Fibroblast of villous mesenchyme (primary cell): ENCODE results near the gene NFATC1. TPM values are rescaled to one million over a fixed set of nuclear protein-coding genes. Genes with fewer than 3 reads are reported as not detected.
A peak's percentile ranks its signal among the peaks of the same experiment; 100 is the strongest.

Experiments used
- DNase-seq: peaks from one replicate; pipeline ENCODE4 v3.0.0-alpha.2; 2010; ENCODE audit warnings: low read depth
- H3K4me3 ChIP-seq: 2 replicates; pipeline ENCODE4 v1.5.1; 2011; ENCODE audit warnings: low read depth, mild to moderate bottlenecking, low read length
- total RNA-seq: library from RNA; depleted of rRNA; stranded (reverse); fragments of >200 nt; gene quantifications from 2 replicates; pipeline ENCODE4 v1.2.3, GENCODE V29; 2012
- TF ChIP-seq, protein P1 (sequence below): IDR thresholded peaks from 2 replicates; pipeline ENCODE4 v1.5.1; 2012; ENCODE audit warnings: low read depth, mild to moderate bottlenecking, low read length; ENCODE audit not compliant: insufficient read depth

NFATC1 gene
- 0.43 and 1.3 TPM in 2 replicates for total RNA-seq

DNA sequence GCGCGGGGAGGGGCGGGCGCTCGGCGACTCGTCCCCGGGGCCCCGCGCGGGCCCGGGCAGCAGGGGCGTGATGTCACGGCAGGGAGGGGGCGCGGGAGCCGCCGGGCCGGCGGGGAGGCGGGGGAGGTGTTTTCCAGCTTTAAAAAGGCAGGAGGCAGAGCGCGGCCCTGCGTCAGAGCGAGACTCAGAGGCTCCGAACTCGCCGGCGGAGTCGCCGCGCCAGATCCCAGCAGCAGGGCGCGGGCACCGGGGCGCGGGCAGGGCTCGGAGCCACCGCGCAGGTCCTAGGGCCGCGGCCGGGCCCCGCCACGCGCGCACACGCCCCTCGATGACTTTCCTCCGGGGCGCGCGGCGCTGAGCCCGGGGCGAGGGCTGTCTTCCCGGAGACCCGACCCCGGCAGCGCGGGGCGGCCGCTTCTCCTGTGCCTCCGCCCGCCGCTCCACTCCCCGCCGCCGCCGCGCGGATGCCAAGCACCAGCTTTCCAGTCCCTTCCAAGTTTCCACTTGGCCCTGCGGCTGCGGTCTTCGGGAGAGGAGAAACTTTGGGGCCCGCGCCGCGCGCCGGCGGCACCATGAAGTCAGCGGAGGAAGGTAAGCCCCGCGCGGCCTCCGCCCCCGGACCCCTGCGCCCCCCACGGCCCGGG is at the start of gene NFATC1:
Gene NFATC1, plus strand, starts transcription at position 170 of the 644 bp plus-strand sequence. Its CDS starts 295 bp downstream, at position 465.
- peak within 1 kb of the TSS; percentile 54 for H3K4me3 ChIP-seq
- peak; percentile 82 for DNase-seq
- TF ChIP-seq, protein P1, sequence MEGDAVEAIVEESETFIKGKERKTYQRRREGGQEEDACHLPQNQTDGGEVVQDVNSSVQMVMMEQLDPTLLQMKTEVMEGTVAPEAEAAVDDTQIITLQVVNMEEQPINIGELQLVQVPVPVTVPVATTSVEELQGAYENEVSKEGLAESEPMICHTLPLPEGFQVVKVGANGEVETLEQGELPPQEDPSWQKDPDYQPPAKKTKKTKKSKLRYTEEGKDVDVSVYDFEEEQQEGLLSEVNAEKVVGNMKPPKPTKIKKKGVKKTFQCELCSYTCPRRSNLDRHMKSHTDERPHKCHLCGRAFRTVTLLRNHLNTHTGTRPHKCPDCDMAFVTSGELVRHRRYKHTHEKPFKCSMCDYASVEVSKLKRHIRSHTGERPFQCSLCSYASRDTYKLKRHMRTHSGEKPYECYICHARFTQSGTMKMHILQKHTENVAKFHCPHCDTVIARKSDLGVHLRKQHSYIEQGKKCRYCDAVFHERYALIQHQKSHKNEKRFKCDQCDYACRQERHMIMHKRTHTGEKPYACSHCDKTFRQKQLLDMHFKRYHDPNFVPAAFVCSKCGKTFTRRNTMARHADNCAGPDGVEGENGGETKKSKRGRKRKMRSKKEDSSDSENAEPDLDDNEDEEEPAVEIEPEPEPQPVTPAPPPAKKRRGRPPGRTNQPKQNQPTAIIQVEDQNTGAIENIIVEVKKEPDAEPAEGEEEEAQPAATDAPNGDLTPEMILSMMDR: no peak

DNA sequence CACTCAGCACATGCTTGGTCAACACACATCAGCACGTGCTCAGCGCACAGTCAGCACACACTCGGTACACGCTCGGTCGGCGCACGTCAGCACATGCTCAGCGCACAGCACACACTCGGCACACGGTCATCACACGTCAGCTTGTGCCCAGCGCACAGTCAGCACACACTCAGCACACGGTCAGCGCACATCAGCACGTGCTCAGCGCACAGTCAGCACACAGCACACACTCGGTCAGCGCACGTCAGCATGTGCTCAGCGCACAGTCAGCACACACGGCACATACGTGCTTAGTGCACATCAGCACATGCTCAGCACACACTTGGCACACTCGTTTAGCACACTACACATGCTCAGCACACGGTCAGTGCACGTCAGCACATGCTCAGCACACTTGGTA is 49.7 kb upstream of the NFATC1 start:
- TF ChIP-seq, protein P1: no peak
- H3K4me3 ChIP-seq: no peak overlapping the region
- DNase-seq: no peak

DNA sequence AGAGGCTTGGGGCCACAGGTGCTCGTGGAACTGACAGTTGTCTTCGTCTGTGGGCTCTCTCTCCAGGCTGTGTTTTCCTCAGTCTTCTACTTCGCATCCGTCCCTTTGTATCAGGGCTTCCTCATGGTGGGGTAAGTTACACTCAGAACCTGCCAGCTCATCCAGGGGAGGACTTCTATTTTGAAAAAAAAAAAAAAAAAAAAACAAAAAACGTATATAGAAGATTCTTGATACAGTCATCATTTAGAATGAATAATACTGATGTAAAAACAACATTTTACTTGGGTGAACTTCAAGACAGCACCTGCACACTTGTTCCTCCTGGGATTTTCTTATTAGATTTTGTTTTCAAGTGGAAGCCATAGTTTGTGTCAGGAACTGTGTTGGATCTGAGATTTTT is 47.7 kb upstream of the NFATC1 start:
- no peak overlapping the region for H3K4me3 ChIP-seq
- TF ChIP-seq, protein P1: no peak
- no peak for DNase-seq

DNA sequence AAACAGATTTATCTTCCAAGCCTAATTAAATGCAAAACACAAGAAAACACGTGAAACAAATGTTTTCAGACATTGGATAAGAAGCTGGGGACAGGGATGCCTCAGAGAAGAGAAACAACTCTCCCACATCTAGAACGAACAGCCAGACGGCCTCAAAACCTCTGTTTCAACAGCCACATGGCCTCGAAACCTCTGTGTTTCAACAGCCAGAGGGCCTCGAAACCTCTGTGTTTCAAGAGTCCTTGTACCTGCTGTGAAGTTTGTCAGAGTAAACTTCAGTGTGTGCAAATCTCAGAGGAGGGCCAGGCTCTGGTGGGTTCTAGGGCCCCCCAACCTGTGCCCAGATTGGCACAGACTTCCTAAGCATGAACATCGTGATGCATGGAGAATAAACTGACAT is 43.3 kb upstream of the NFATC1 start:
- TF ChIP-seq, protein P1: no peak
- DNase-seq: no peak
- no peak overlapping the region for H3K4me3 ChIP-seq

DNA sequence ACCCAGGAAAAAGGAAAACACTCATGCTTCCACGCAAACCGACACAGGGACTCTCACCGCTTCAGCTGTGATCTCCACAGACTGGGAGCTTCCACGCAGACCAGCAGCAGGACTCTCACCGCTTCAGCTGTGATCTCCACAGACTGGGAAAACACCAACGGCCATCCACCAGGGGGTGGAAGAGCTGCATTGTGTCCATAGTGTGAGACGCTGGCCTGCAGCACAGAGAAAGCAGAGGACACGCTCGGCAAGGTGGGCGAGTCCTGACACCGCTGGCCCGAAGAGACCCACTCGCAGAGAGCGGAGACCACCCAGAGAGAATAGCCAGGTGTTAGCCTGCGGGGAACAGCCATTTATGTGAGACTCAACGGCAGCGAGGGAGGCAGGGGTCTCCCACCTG is 42.5 kb upstream of the NFATC1 start:
- DNase-seq: peak; percentile 4

DNA sequence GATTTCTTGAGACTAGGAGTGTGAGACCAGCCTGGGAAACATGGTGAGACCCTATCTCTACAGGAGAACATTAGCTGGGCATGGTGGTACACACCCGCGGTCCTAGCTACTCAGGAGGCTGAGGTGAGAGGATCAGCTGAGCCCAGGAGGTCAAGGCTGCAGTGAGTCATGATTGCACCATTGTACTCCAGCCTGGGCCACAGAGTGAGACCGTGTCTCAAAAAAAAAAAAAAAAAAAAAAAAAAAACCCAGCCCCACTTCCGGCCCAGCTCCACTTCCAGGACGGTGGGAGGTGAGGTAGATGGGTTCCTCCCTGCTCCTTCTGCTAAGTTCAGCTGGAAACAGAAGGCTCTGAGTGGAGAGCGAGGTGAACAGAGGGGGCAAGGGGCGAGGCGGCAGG is 41.4 kb upstream of the NFATC1 start:
- DNase-seq: peak; percentile 24
- TF ChIP-seq, protein P1: no peak
- H3K4me3 ChIP-seq: no peak overlapping the region

More for the DNA sequence above, 42.5 kb upstream of the NFATC1 start:
- no peak overlapping the region for H3K4me3 ChIP-seq
- TF ChIP-seq, protein P1: peak; percentile 45
